Keratinocyte (primary cell): Measurements from ENCODE around the gene GNG13. TPM values are rescaled to one million over a fixed set of nuclear protein-coding genes. Genes with fewer than 3 reads are reported as not detected.

Experiments used
- DNase-seq: peaks from one replicate; pipeline ENCODE4 v3.0.0-alpha.2; 2011; ENCODE audit warnings: low read depth, missing footprints, low spot score
- FAIRE-seq: peaks from 2 replicates; lab custom pipeline; 2011; peaks lifted over from hg19 to GRCh38; lab: Jason Lieb, UNC
- H2AFZ ChIP-seq: 2 replicates; pipeline ENCODE4 v1.6.0; 2012; ENCODE audit warnings: low read length, control low read depth, inconsistent platforms; ENCODE audit not compliant: control insufficient read depth
- H3K27ac ChIP-seq: 2 replicates; pipeline ENCODE4 v1.5.1; 2011; ENCODE audit warnings: low read length; ENCODE audit not compliant: control insufficient read depth, insufficient read depth
- H3K27me3 ChIP-seq: 3 replicates; pipeline ENCODE4 v1.6.0; 2011; ENCODE audit warnings: low read length; ENCODE audit not compliant: control insufficient read depth, insufficient read depth; ENCODE audit errors: extremely low read depth
- H3K36me3 ChIP-seq, 2 experiments: 2 replicates in 1 of 2; 3 replicates in 1 of 2; pipeline ENCODE4 v1.5.1; 2011; ENCODE audit warnings: low read length in 2 of 2, mild to moderate bottlenecking in 1 of 2; ENCODE audit not compliant: control insufficient read depth in 2 of 2, insufficient read depth in 2 of 2; ENCODE audit errors: extremely low read depth in 1 of 2
- H3K4me1 ChIP-seq: 3 replicates; pipeline ENCODE4 v1.5.1; 2011; ENCODE audit warnings: low read length; ENCODE audit not compliant: control insufficient read depth, insufficient read depth; ENCODE audit errors: extremely low read depth
- H3K4me2 ChIP-seq: 3 replicates; pipeline ENCODE4 v1.6.0; 2011; ENCODE audit warnings: low read depth, low read length; ENCODE audit not compliant: control insufficient read depth, insufficient read depth; ENCODE audit errors: extremely low read depth
- H3K4me3 ChIP-seq, 3 experiments: fragments of 200-600 bp in 1 of 3; sonication (generic) in 1 of 3; 2 replicates in 2 of 3; 3 replicates in 1 of 3; pipeline ENCODE4 v1.5.1; 2011 to 2016; ENCODE audit warnings: low read length in 3 of 3, mild to moderate bottlenecking in 3 of 3, control low read depth in 2 of 3, inconsistent platforms in 1 of 3, low read depth in 1 of 3, mixed read lengths in 1 of 3, mixed run types in 1 of 3, moderate library complexity in 1 of 3; ENCODE audit not compliant: control insufficient read depth in 2 of 3, insufficient read depth in 2 of 3; ENCODE audit errors: extremely low read depth in 1 of 3
- H3K79me2 ChIP-seq: 2 replicates; pipeline ENCODE4 v1.6.0; 2012; ENCODE audit warnings: low read length; ENCODE audit not compliant: control insufficient read depth, insufficient read depth
- H3K9ac ChIP-seq: 3 replicates; pipeline ENCODE4 v1.6.0; 2011; ENCODE audit warnings: low read length; ENCODE audit not compliant: control insufficient read depth, insufficient read depth; ENCODE audit errors: extremely low read depth
- H3K9me1 ChIP-seq: 3 replicates; pipeline ENCODE4 v1.6.0; 2011; ENCODE audit warnings: low read length; ENCODE audit not compliant: control insufficient read depth, insufficient read depth; ENCODE audit errors: extremely low read depth
- H3K9me3 ChIP-seq: 2 replicates; pipeline ENCODE4 v1.5.1; 2012; ENCODE audit warnings: low read depth, low read length; ENCODE audit not compliant: control insufficient read depth
- H4K20me1 ChIP-seq: 3 replicates; pipeline ENCODE4 v1.6.0; 2011; ENCODE audit warnings: low read length; ENCODE audit not compliant: control insufficient read depth, insufficient read depth; ENCODE audit errors: extremely low read depth
- CTCF ChIP-seq, 3 experiments: IDR thresholded peaks in 1 of 3; conservative IDR thresholded peaks in 1 of 3; optimal IDR thresholded peaks in 1 of 3; 2 replicates in 2 of 3; 3 replicates in 1 of 3; pipeline versions ENCODE3 to v1.5.1; 2011; ENCODE audit warnings: low read length in 3 of 3, mild to moderate bottlenecking in 3 of 3, moderate library complexity in 2 of 3, control low read depth in 1 of 3, inconsistent platforms in 1 of 3; ENCODE audit not compliant: insufficient read depth in 2 of 3; ENCODE audit errors: extremely low read depth in 1 of 3
- EZH2 ChIP-seq: IDR thresholded peaks from one replicate; pipeline ENCODE4 v1.6.1; 2012; ENCODE audit warnings: inconsistent platforms, mild to moderate bottlenecking, low read length, moderate library complexity
- dilution Hi-C: fragments of 300-500 bp; cut with MboI; formaldehyde crosslinking; loops from one replicate; pipeline ENCODE4 v1.7.0; 2020; ENCODE audit warnings: low sequenced_read_pairs; ENCODE audit not compliant: extremely low pct_ligation_motif_present
- polyA plus RNA-seq, 5 experiments: library from polyadenylated mRNA; depleted of rRNA in 3 of 5; stranded (reverse) in 3 of 5; stranded (forward) in 1 of 5; unstranded in 1 of 5; fragments of >200 nt; gene quantifications; 1 replicate in 1 of 5; 2 replicates in 3 of 5; 3 replicates in 1 of 5; pipeline versions ENCODE4 v1.2.1 to v1.2.3, GENCODE V29; 2011 to 2012; ENCODE audit warnings: missing spikeins in 2 of 5, low read depth in 1 of 5, low replicate concordance in 1 of 5

Gene GNG13
- polyA plus RNA-seq, 1 donor (not counting 4 experiments of a cell fraction or from before 2014, with no cell fraction given) = not detected

GRCh38 chr16:804193-805048 is 3.9 kb upstream of the GNG13 start:
- H3K9me1 ChIP-seq = no peaks in the 10 kb centered on the region
- H3K9me3 ChIP-seq = no peaks in the 10 kb centered on the region
- no peak overlapping the region for H3K27ac ChIP-seq
- no peaks in the 10 kb centered on the region for H3K4me1 ChIP-seq
- TF ChIP-seq CTCF (optimal IDR thresholded peaks at IDR 0.05 in 1 of 3, IDR thresholded peaks at IDR 0.05 in 1 of 3, conservative IDR thresholded peaks at IDR 0.05 in 1 of 3; ENCODE audit: extremely low read depth in 1 of 3, insufficient read depth in 2 of 3, low read length in 3 of 3) = no peak
- TF ChIP-seq EZH2 = no peak
- no peaks in the 10 kb centered on the region for H4K20me1 ChIP-seq
- DNase-seq (no peak), FAIRE-seq (no peak)
- H3K9ac ChIP-seq = no peak overlapping the region
- dilution Hi-C loops = no loop called here
- H2AFZ ChIP-seq = no peak overlapping the region
- peaks cover 39% of the 10 kb centered on the region for H3K27me3 ChIP-seq
- H3K36me3 ChIP-seq = no peaks in the 10 kb centered on the region
- no peaks in the 10 kb centered on the region for H3K79me2 ChIP-seq
- H3K4me3 ChIP-seq = no peak overlapping the region
- H3K4me2 ChIP-seq = no peak overlapping the region

GRCh38 chr16:803754-804080 is 3.2 kb upstream of the GNG13 start:
- no peaks in the 10 kb centered on the region for H3K4me1 ChIP-seq
- H3K9me1 ChIP-seq = no peaks in the 10 kb centered on the region
- DNase-seq (no peak), FAIRE-seq (no peak)
- H3K4me3 ChIP-seq = no peak overlapping the region
- H3K79me2 ChIP-seq = no peaks in the 10 kb centered on the region
- peaks cover 2% of the 10 kb centered on the region for H4K20me1 ChIP-seq
- H2AFZ ChIP-seq = no peak overlapping the region
- H3K36me3 ChIP-seq = no peaks in the 10 kb centered on the region
- TF ChIP-seq EZH2 = no peak
- TF ChIP-seq CTCF (optimal IDR thresholded peaks at IDR 0.05 in 1 of 3, IDR thresholded peaks at IDR 0.05 in 1 of 3, conservative IDR thresholded peaks at IDR 0.05 in 1 of 3; ENCODE audit: extremely low read depth in 1 of 3, insufficient read depth in 2 of 3, low read length in 3 of 3) = no peak
- dilution Hi-C loops = no loop called here
- H3K9ac ChIP-seq = no peak overlapping the region
- no peaks in the 10 kb centered on the region for H3K9me3 ChIP-seq
- no peak overlapping the region for H3K4me2 ChIP-seq
- peaks cover 44% of the 10 kb centered on the region for H3K27me3 ChIP-seq
- no peak overlapping the region for H3K27ac ChIP-seq
